Iris pigment epithelial cell (primary cell): ENCODE measurements around the gene MON1A.
A peak's percentile ranks its signal among the peaks of the same experiment; 100 is the strongest.

Source experiments
- DNase-seq: peaks from one replicate; pipeline ENCODE4 v3.0.0-alpha.2; 2011; ENCODE audit warnings: low read depth

MON1A gene

GRCh38 chr3:49889296-49889695, 40.3 kb downstream of the MON1A start:
- DNase-seq = no peak

GRCh38 chr3:49886922-49887265, 42.7 kb downstream of the MON1A start:
- no peak for DNase-seq

- DNase-seq = no peak
Observed at GRCh38 chr3:49883998-49884397, 45.6 kb downstream of the MON1A start.

- DNase-seq = peak; percentile 11
Observed at GRCh38 chr3:49882166-49882565, 47.4 kb downstream of the MON1A start.

- no peak for DNase-seq
Observed at GRCh38 chr3:49880581-49881315, 48.9 kb downstream of the MON1A start.

GRCh38 chr3:49879721-49880120, 49.9 kb downstream of the MON1A start:
- no peak for DNase-seq

- DNase-seq = no peak
Observed at GRCh38 chr3:49878686-49879085, 50.9 kb downstream of the MON1A start.

- DNase-seq = no peak
Observed at GRCh38 chr3:49877716-49878115, 51.9 kb downstream of the MON1A start.

GRCh38 chr3:49876567-49876966, 53.0 kb downstream of the MON1A start:
- DNase-seq = no peak

GRCh38 chr3:49873623-49874022, 56.0 kb downstream of the MON1A start:
- DNase-seq = no peak

GRCh38 chr3:49872801-49873281, 56.8 kb downstream of the MON1A start:
- DNase-seq = no peak

- DNase-seq = no peak
Observed at GRCh38 chr3:49871531-49872153, 58.0 kb downstream of the MON1A start.

- no peak for DNase-seq
Observed at GRCh38 chr3:49869525-49870126, 60.0 kb downstream of the MON1A start, which contains the start of gene CAMKV. Gene CAMKV, minus strand, starts transcription at chr3:49869906. Its CDS starts 7,518 bp downstream, at chr3:49862388.

- DNase-seq = no peak
Observed at GRCh38 chr3:49868862-49869466, 60.6 kb downstream of the MON1A start.

- DNase-seq = peak; percentile 29
Observed at GRCh38 chr3:49867871-49868321, 61.7 kb downstream of the MON1A start.

- no peak for DNase-seq
Observed at GRCh38 chr3:49867400-49867799, 62.2 kb downstream of the MON1A start.

GRCh38 chr3:49865198-49865784, 64.3 kb downstream of the MON1A start:
- no peak for DNase-seq

- no peak for DNase-seq
Observed at GRCh38 chr3:49864505-49864904, 65.1 kb downstream of the MON1A start.

- no peak for DNase-seq
Observed at GRCh38 chr3:49859576-49860305, 69.9 kb downstream of the MON1A start.
